MV-4-11 (cell line): ENCODE results near the gene MIA.
A peak's percentile ranks its signal among the peaks of the same experiment; 100 is the strongest.
"Not testable (repeated sequence)": the region's sequence is repeated elsewhere in the genome, so short reads cannot be mapped to it uniquely, and the experiment has no call there.

Experiments used
- DNase-seq: peaks from one replicate; lab custom pipeline; 2025; lab: John Stamatoyannopoulos, UW

The MIA gene

GRCh38 chr19:40803857-40804782 is 28.8 kb downstream of the MIA start:
- DNase-seq, result no peak

- no peak for DNase-seq
These were observed 29.5 kb downstream of the MIA start for GRCh38 chr19:40804783-40805242.

- no peak for DNase-seq
These were observed 30.0 kb downstream of the MIA start for GRCh38 chr19:40805258-40805868.

GRCh38 chr19:40806423-40807146 is 31.3 kb downstream of the MIA start:
- peak; percentile 66 for DNase-seq

- no peak for DNase-seq
These were observed 32.1 kb downstream of the MIA start for GRCh38 chr19:40807147-40808020.

GRCh38 chr19:40808021-40808325 is 32.7 kb downstream of the MIA start:
- no peak for DNase-seq

- DNase-seq, result no peak
These were observed 33.2 kb downstream of the MIA start for GRCh38 chr19:40808497-40808896.

- no peak for DNase-seq
These were observed 34.2 kb downstream of the MIA start for GRCh38 chr19:40809358-40810086.

- DNase-seq, result no peak
These were observed 34.8 kb downstream of the MIA start for GRCh38 chr19:40810160-40810559.

- peak; percentile 96 for DNase-seq
These were observed 35.5 kb downstream of the MIA start for GRCh38 chr19:40810649-40811408.

- peak; percentile 45 for DNase-seq
These were observed 36.4 kb downstream of the MIA start for GRCh38 chr19:40811478-40812341.

GRCh38 chr19:40812571-40812970 is 37.2 kb downstream of the MIA start:
- not testable (repeated sequence) for DNase-seq

GRCh38 chr19:40813182-40813581 is 37.9 kb downstream of the MIA start:
- DNase-seq, result no peak

- DNase-seq, result no peak
These were observed 39.9 kb downstream of the MIA start for GRCh38 chr19:40815223-40815622.

GRCh38 chr19:40818480-40819399 is 43.4 kb downstream of the MIA start:
- DNase-seq, result peak; percentile 62

GRCh38 chr19:40819479-40820234 is 44.3 kb downstream of the MIA start:
- DNase-seq, result peak; percentile 63

- DNase-seq, result no peak
These were observed 46.8 kb downstream of the MIA start for GRCh38 chr19:40822161-40822560.
